ENCODE data around the gene KIAA0753.

KIAA0753 gene

DNA sequence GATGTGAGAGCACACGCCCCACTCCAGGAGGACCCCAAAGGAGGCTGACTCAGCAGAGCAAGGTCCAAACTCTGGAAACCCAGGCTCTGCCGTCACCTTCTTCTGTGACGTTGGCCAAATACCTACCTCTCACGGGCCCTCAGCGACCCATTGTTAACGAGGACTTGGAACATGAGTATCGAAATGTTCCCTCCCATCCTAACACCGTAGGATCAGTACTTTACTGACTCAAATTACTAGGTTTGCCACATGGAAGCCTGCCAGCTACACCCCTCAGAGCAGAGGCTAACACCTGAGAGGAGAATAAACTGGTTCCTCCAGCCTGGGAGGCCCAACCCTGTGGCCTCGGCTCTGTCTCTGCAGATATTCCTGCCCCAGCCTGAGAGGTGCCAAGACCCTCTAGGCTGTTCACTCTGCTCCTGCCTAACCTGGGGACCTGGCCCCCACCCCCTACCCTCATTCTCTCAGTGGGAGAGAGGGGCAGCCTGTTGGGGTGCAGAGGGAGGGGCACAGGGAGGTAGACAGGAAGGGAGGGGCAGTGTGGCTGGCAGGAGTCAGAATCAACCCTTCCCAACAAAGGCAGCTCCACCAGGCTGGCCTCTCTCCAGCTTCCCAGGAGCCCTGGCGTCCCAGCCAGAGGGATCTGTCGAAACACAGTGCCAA, 88.5 kb downstream of the KIAA0753 start:
- no peak for DNase-seq (ENCODE audit: low read depth)
- no peak for TF ChIP-seq MYC (IDR thresholded peaks at IDR 0.05; ENCODE audit: low read depth, low read length)
- TF ChIP-seq, protein P1, sequence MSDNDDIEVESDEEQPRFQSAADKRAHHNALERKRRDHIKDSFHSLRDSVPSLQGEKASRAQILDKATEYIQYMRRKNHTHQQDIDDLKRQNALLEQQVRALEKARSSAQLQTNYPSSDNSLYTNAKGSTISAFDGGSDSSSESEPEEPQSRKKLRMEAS (IDR thresholded peaks at IDR 0.05; ENCODE audit: low read depth, low read length), result no peak
- TF ChIP-seq, protein P2, sequence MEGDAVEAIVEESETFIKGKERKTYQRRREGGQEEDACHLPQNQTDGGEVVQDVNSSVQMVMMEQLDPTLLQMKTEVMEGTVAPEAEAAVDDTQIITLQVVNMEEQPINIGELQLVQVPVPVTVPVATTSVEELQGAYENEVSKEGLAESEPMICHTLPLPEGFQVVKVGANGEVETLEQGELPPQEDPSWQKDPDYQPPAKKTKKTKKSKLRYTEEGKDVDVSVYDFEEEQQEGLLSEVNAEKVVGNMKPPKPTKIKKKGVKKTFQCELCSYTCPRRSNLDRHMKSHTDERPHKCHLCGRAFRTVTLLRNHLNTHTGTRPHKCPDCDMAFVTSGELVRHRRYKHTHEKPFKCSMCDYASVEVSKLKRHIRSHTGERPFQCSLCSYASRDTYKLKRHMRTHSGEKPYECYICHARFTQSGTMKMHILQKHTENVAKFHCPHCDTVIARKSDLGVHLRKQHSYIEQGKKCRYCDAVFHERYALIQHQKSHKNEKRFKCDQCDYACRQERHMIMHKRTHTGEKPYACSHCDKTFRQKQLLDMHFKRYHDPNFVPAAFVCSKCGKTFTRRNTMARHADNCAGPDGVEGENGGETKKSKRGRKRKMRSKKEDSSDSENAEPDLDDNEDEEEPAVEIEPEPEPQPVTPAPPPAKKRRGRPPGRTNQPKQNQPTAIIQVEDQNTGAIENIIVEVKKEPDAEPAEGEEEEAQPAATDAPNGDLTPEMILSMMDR (IDR thresholded peaks at IDR 0.05; ENCODE audit: low read depth, low read length), result no peak
- TF ChIP-seq POLR2A (IDR thresholded peaks at IDR 0.05; ENCODE audit: extremely low read depth, insufficient read length), result no peak
- no peak overlapping the region for H3K4me3 ChIP-seq (ENCODE audit: low read depth, low read length)

DNA sequence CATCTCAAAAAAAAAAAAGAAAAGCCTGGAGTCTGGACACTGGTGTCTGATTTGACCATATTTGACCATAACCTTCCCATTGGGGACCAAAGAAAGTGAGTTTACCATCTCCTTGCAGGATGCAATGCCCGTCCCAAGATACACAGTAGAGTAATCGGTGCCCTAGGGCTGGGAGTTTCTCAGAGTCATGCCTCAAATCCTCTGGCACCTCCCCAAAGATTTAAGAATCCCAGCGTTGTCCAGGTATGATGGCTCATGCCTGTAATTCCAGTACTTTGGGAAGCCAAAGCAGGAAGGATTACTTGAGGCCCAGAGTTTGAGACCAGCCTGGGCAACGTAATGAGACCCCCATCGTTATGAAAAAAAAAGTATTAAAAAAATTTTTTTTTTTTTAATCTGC, 89.2 kb downstream of the KIAA0753 start:
- TF ChIP-seq, protein P2 (IDR thresholded peaks at IDR 0.05; ENCODE audit: low read depth, low read length), result no peak
- TF ChIP-seq POLR2A (IDR thresholded peaks at IDR 0.05; ENCODE audit: extremely low read depth, insufficient read length) (no peak), MYC (IDR thresholded peaks at IDR 0.05; ENCODE audit: low read depth, low read length) (no peak)
- TF ChIP-seq, protein P1 (IDR thresholded peaks at IDR 0.05; ENCODE audit: low read depth, low read length), result no peak
- DNase-seq (ENCODE audit: low read depth), result no peak
- H3K4me3 ChIP-seq (ENCODE audit: low read depth, low read length), result no peak overlapping the region

DNA sequence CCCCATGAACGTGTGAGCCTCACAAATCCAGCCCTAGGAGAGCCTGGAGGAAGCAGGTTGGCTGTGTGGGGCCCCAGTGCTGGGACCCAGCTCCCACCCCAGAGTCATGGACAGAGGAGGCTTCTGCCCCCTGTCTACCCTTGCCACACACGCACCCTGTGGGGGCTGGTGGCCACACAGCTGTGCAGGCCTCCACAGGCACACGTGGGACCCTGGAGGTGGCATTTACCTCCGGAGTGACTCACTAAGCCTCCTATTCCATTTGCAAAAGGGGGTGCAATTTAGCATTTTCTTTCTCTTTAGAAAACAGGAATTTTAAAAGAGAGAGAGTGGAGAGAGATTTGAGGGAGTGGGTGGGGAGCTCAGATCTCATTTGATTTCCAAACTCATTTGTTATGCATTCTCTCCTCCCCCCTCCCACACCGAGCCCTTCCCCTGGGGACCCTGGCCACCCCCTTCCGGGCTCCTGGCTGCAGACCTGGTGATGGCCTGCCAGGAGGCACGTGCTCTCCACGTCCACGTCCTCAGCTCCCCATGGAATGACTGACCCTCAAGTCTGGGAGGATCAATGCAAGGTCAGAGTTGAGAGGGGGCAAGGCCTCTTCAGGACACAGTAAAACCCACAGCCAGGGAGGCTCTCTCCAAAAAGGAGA, 91.0 kb downstream of the KIAA0753 start:
- no peak for TF ChIP-seq POLR2A (IDR thresholded peaks at IDR 0.05; ENCODE audit: extremely low read depth, insufficient read length)
- TF ChIP-seq, protein P2 (IDR thresholded peaks at IDR 0.05; ENCODE audit: low read depth, low read length), result no peak
- TF ChIP-seq, protein P1 (IDR thresholded peaks at IDR 0.05; ENCODE audit: low read depth, low read length), result no peak
- TF ChIP-seq MYC (IDR thresholded peaks at IDR 0.05; ENCODE audit: low read depth, low read length), result no peak
- no peak overlapping the region for H3K4me3 ChIP-seq (ENCODE audit: low read depth, low read length)
- no peak for DNase-seq (ENCODE audit: low read depth)

DNA sequence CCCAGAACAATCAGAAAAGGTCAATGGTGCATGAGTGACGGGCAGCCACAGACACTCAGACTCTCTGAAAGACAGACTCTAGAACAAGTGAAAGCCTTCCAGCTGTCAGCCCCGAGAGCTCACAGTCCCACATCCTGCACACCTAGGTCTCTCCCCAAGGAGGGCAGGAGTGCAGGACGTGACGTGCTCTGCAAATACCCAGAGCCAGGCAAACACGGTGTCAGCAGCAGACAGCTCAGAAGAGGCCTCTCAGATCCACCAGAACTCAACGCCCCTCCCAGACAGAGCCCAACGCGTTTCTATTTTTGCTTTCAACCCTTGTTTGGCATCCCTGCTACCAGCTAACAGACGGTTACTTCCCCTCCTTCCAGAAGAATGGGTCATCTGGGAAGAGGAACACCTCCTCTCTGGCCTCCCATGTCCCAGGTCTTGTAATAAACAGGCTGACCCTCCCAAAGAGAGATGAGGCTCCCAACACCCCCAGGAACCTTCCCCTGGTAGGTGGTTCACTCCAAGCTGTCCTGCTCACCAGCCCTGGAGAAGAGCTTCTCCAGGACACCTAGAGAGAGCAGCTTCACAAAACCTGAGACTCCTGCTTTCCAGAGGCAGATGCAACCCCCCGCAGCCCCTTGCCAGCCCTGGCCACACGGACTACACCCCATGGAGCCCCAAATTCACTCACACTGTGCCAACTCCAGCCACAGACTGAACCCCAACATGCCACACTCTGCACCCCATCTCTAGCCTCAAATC, 91.8 kb downstream of the KIAA0753 start:
- TF ChIP-seq, protein P1 (IDR thresholded peaks at IDR 0.05; ENCODE audit: low read depth, low read length), result no peak
- TF ChIP-seq, protein P2 (IDR thresholded peaks at IDR 0.05; ENCODE audit: low read depth, low read length), result no peak
- TF ChIP-seq POLR2A (IDR thresholded peaks at IDR 0.05; ENCODE audit: extremely low read depth, insufficient read length) (no peak), MYC (IDR thresholded peaks at IDR 0.05; ENCODE audit: low read depth, low read length) (no peak)
- no peak overlapping the region for H3K4me3 ChIP-seq (ENCODE audit: low read depth, low read length)
- no peak for DNase-seq (ENCODE audit: low read depth)

DNA sequence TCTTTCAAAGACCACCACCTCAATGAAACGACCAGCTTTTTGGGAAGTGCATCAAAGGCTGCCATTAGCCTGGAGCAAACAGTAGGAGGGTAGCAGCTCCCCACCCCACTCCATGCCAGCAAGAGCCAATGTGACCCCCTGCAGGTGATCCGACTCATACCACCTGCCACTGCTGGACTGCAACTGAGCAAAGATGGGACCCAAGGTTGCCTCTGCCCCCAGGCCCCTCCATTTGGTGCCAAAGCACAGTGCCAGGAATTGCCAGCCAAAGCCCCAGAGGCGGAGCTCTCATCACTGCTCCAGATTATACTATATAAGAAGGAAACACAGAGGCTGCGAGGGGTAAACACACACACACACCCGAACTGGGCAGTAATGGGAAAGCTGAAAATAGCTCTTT, 92.5 kb downstream of the KIAA0753 start:
- no peak overlapping the region for H3K4me3 ChIP-seq (ENCODE audit: low read depth, low read length)
- TF ChIP-seq MYC (IDR thresholded peaks at IDR 0.05; ENCODE audit: low read depth, low read length) (no peak), POLR2A (IDR thresholded peaks at IDR 0.05; ENCODE audit: extremely low read depth, insufficient read length) (no peak)
- TF ChIP-seq, protein P2 (IDR thresholded peaks at IDR 0.05; ENCODE audit: low read depth, low read length), result no peak
- TF ChIP-seq, protein P1 (IDR thresholded peaks at IDR 0.05; ENCODE audit: low read depth, low read length), result no peak
- DNase-seq (ENCODE audit: low read depth), result no peak

Data from NB4 (cell line).